ENCODE results near the gene PEG3.

PEG3 gene

DNA sequence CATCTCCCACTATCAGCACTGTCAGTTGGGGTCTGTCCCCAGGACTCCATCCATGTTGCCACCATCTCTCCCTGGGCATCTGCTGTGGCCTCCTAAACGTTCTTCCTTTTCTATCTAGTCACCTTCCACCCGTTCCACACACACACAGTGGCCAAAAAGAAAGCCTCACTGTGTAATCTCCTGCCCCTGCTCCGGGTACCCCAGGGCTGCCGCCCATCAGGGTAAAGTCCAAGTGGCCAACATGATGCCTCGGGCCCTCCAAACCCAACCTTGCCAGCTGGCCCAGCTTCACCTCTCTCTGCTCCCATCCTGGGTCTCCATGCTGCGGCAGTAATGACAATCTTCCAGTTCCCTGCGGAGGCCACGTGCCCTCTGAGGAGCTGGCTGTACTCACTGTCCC is 29.4 kb upstream of the PEG3 start:
- Histone ChIP-seq H2BK5ac (ENCODE audit: low read depth, low read length, poor library complexity) (no peak overlapping the region), H2AFZ (ENCODE audit: insufficient read depth, low read length, poor library complexity) (no peak overlapping the region), H3K36me3 (ENCODE audit: control insufficient read depth in 1 of 2, insufficient read depth in 2 of 2, low read length in 2 of 2) (no peaks in the 10 kb centered on the region), H2BK12ac (ENCODE audit: low read length) (no peak overlapping the region), H3K79me1 (ENCODE audit: low read length) (no peaks in the 10 kb centered on the region), H2BK120ac (ENCODE audit: insufficient read depth, low read length, poor library complexity) (no peak overlapping the region), H3K4me3 (ENCODE audit: low read depth, low read length) (no peak overlapping the region), H4K8ac (ENCODE audit: low read depth, low read length) (no peak overlapping the region), H4K12ac (ENCODE audit: low read depth, low read length) (no peak overlapping the region), H3K4me1 (ENCODE audit: control insufficient read depth in 1 of 2, insufficient read depth in 2 of 2, low read length in 2 of 2) (no peaks in the 10 kb centered on the region), H4K91ac (ENCODE audit: low read depth, low read length) (no peak overlapping the region), H3K23ac (ENCODE audit: low read length) (no peak overlapping the region), H2AK5ac (ENCODE audit: low read length) (no peak overlapping the region), H3K27ac (ENCODE audit: low read depth, low read length) (no peak overlapping the region), H3K27me3 (ENCODE audit: insufficient read depth, low read length) (no peaks in the 10 kb centered on the region), H3K9me3 (ENCODE audit: insufficient read depth, low read depth, low read length) (peaks cover 26% of the 10 kb centered on the region), H3K14ac (ENCODE audit: low read length) (no peak overlapping the region), H3K4me2 (ENCODE audit: low read length) (no peak overlapping the region), H3K18ac (ENCODE audit: low read length) (no peak overlapping the region), H3K9ac (ENCODE audit: low read length) (peak overlapping the region; percentile 63), H3K4ac (ENCODE audit: low read depth, low read length) (no peak overlapping the region), H3K79me2 (ENCODE audit: control insufficient read depth, insufficient read depth, low read length, poor library complexity) (no peaks in the 10 kb centered on the region)
- WGBS (ENCODE audit: extremely low coverage, insufficient coverage, insufficient read length) = no CpG with 5 or more reads among the region's 8 CpGs
- DNase-seq = no peak

DNA sequence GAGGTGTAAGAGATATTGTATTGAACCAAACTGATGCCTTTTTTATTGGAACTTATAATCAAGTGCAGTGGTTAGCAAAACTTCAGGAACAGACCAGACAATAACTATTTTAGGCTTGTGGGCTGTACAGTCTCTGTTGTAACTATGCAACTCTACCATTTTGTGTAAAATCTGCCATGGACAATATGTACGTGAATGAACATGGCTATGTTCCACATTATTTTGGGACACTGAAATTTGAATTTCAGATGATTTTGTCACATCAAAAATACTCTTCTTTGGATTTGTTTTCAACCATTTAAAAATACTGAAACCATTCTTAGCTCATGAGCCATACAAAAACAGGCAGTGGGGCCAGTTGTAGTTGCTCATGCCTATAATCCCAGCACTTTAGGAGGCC is 27.9 kb upstream of the PEG3 start:
- Histone ChIP-seq H3K4me2 (ENCODE audit: low read length) (no peak overlapping the region), H3K79me2 (ENCODE audit: control insufficient read depth, insufficient read depth, low read length, poor library complexity) (no peaks in the 10 kb centered on the region), H2AFZ (ENCODE audit: insufficient read depth, low read length, poor library complexity) (no peak overlapping the region), H2BK12ac (ENCODE audit: low read length) (no peak overlapping the region), H3K14ac (ENCODE audit: low read length) (no peak overlapping the region), H3K79me1 (ENCODE audit: low read length) (no peaks in the 10 kb centered on the region), H3K23ac (ENCODE audit: low read length) (no peak overlapping the region), H2BK5ac (ENCODE audit: low read depth, low read length, poor library complexity) (no peak overlapping the region), H3K4me3 (ENCODE audit: low read depth, low read length) (no peak overlapping the region), H3K9ac (ENCODE audit: low read length) (no peak overlapping the region), H3K36me3 (ENCODE audit: control insufficient read depth in 1 of 2, insufficient read depth in 2 of 2, low read length in 2 of 2) (no peaks in the 10 kb centered on the region), H3K27ac (ENCODE audit: low read depth, low read length) (no peak overlapping the region), H2BK120ac (ENCODE audit: insufficient read depth, low read length, poor library complexity) (no peak overlapping the region), H3K9me3 (ENCODE audit: insufficient read depth, low read depth, low read length) (peaks cover 27% of the 10 kb centered on the region), H4K12ac (ENCODE audit: low read depth, low read length) (no peak overlapping the region), H3K4ac (ENCODE audit: low read depth, low read length) (no peak overlapping the region), H2AK5ac (ENCODE audit: low read length) (no peak overlapping the region), H4K8ac (ENCODE audit: low read depth, low read length) (no peak overlapping the region), H3K4me1 (ENCODE audit: control insufficient read depth in 1 of 2, insufficient read depth in 2 of 2, low read length in 2 of 2) (no peaks in the 10 kb centered on the region), H3K27me3 (ENCODE audit: insufficient read depth, low read length) (no peaks in the 10 kb centered on the region), H4K91ac (ENCODE audit: low read depth, low read length) (no peak overlapping the region), H3K18ac (ENCODE audit: low read length) (no peak overlapping the region)
- no CpG with 5 or more reads among the region's 1 CpG for WGBS (ENCODE audit: extremely low coverage, insufficient coverage, insufficient read length)
- no peak for DNase-seq

DNA sequence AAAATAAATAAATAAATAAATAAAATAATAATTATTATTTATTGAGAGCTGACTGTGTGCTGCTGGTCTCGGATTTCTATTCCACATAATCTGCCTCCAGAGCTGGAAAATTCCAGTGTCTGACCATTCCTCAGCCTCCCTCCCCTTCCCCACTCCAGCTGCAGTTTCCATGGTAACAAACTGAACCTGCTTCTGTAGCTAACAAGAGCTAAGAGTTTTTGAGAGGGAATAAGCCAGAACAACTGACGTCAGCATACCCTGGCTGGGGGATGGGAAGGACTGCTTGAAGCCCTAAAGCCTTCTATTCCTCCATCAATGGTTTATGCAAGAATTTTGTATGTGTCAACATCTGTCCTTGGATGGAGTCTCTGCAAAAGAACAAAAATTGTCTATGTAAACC is 26.0 kb upstream of the PEG3 start:
- Histone ChIP-seq H3K4me1 (ENCODE audit: control insufficient read depth in 1 of 2, insufficient read depth in 2 of 2, low read length in 2 of 2) (no peaks in the 10 kb centered on the region), H2BK5ac (ENCODE audit: low read depth, low read length, poor library complexity) (no peak overlapping the region), H3K4ac (ENCODE audit: low read depth, low read length) (no peak overlapping the region), H2BK12ac (ENCODE audit: low read length) (no peak overlapping the region), H2AK5ac (ENCODE audit: low read length) (no peak overlapping the region), H3K79me2 (ENCODE audit: control insufficient read depth, insufficient read depth, low read length, poor library complexity) (no peaks in the 10 kb centered on the region), H3K9ac (ENCODE audit: low read length) (no peak overlapping the region), H3K18ac (ENCODE audit: low read length) (no peak overlapping the region), H3K36me3 (ENCODE audit: control insufficient read depth in 1 of 2, insufficient read depth in 2 of 2, low read length in 2 of 2) (no peaks in the 10 kb centered on the region), H3K4me2 (ENCODE audit: low read length) (no peak overlapping the region), H4K8ac (ENCODE audit: low read depth, low read length) (no peak overlapping the region), H3K27ac (ENCODE audit: low read depth, low read length) (no peak overlapping the region), H3K4me3 (ENCODE audit: low read depth, low read length) (no peak overlapping the region), H3K79me1 (ENCODE audit: low read length) (no peaks in the 10 kb centered on the region), H3K23ac (ENCODE audit: low read length) (no peak overlapping the region), H3K14ac (ENCODE audit: low read length) (no peak overlapping the region), H2BK120ac (ENCODE audit: insufficient read depth, low read length, poor library complexity) (no peak overlapping the region), H3K27me3 (ENCODE audit: insufficient read depth, low read length) (no peaks in the 10 kb centered on the region), H4K91ac (ENCODE audit: low read depth, low read length) (no peak overlapping the region), H3K9me3 (ENCODE audit: insufficient read depth, low read depth, low read length) (peaks cover 22% of the 10 kb centered on the region), H4K12ac (ENCODE audit: low read depth, low read length) (no peak overlapping the region), H2AFZ (ENCODE audit: insufficient read depth, low read length, poor library complexity) (no peak overlapping the region)
- no peak for DNase-seq
- no CpG with 5 or more reads among the region's 2 CpGs for WGBS (ENCODE audit: extremely low coverage, insufficient coverage, insufficient read length)

DNA sequence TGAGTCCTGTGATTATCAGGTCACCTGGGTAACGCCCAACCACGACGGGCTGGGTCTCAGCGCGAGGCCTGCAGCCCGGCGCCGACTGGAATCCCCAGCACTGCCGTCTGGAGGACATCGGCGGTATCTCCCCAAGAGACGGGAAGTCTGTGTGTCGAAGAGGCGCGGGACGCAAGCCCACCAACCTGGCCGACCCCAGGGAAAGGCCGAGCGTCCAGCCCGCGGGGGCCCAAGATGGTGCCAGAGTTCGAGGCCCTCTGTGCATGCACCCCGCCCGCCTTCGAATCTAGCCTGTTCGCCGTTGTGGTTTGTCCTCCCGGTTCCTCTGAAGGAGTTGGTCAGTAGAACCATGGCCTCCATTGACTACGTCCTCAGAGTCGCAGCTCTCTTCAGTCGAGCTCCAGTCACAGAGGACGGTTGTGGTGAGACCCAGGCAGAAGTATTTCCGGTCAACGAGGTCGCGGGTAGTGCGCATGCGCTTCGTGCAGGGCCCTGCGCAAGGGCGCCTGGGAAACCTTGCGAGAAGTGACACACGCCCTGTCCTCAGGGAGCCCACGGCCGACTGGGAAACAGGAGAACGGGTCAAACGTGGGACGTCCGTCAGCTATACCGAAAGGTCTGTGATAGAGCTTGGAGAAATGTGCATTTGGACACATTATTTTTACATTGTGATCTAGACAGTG is 24.1 kb upstream of the PEG3 start:
- Histone ChIP-seq H4K8ac (ENCODE audit: low read depth, low read length) (no peak overlapping the region), H2BK120ac (ENCODE audit: insufficient read depth, low read length, poor library complexity) (no peak overlapping the region), H3K79me2 (ENCODE audit: control insufficient read depth, insufficient read depth, low read length, poor library complexity) (no peaks in the 10 kb centered on the region), H2AFZ (ENCODE audit: insufficient read depth, low read length, poor library complexity) (no peak overlapping the region), H3K9me3 (ENCODE audit: insufficient read depth, low read depth, low read length) (peaks cover 17% of the 10 kb centered on the region), H3K36me3 (ENCODE audit: control insufficient read depth in 1 of 2, insufficient read depth in 2 of 2, low read length in 2 of 2) (no peaks in the 10 kb centered on the region), H3K4me1 (ENCODE audit: control insufficient read depth in 1 of 2, insufficient read depth in 2 of 2, low read length in 2 of 2) (no peaks in the 10 kb centered on the region), H3K27ac (ENCODE audit: low read depth, low read length) (no peak overlapping the region), H3K23ac (ENCODE audit: low read length) (no peak overlapping the region), H4K91ac (ENCODE audit: low read depth, low read length) (no peak overlapping the region), H2BK12ac (ENCODE audit: low read length) (no peak overlapping the region), H3K4ac (ENCODE audit: low read depth, low read length) (no peak overlapping the region), H2AK5ac (ENCODE audit: low read length) (no peak overlapping the region), H3K4me2 (ENCODE audit: low read length) (no peak overlapping the region), H3K27me3 (ENCODE audit: insufficient read depth, low read length) (no peaks in the 10 kb centered on the region), H3K9ac (ENCODE audit: low read length) (no peak overlapping the region), H3K14ac (ENCODE audit: low read length) (no peak overlapping the region), H2BK5ac (ENCODE audit: low read depth, low read length, poor library complexity) (no peak overlapping the region), H4K12ac (ENCODE audit: low read depth, low read length) (no peak overlapping the region), H3K18ac (ENCODE audit: low read length) (no peak overlapping the region), H3K4me3 (ENCODE audit: low read depth, low read length) (no peak overlapping the region), H3K79me1 (ENCODE audit: low read length) (no peaks in the 10 kb centered on the region)
- DNase-seq = no peak
- no CpG with 5 or more reads among the region's 50 CpGs for WGBS (ENCODE audit: extremely low coverage, insufficient coverage, insufficient read length)

Data from trophoblast cell (in vitro differentiated cells and primary cell).